ENCODE measurements around the gene PRR5L.

PRR5L gene

GRCh38 chr11:36436064-36436463 is 140.0 kb downstream of the PRR5L start:
- DNase-seq (ENCODE audit: low read depth): no peak

- DNase-seq (ENCODE audit: low read depth): no peak
These were observed 140.5 kb downstream of the PRR5L start for GRCh38 chr11:36436589-36436988.

- DNase-seq (ENCODE audit: low read depth): no peak
These were observed 141.3 kb downstream of the PRR5L start for GRCh38 chr11:36437413-36437812.

GRCh38 chr11:36438126-36438525 is 142.0 kb downstream of the PRR5L start:
- DNase-seq (ENCODE audit: low read depth): no peak

GRCh38 chr11:36441610-36442208 is 145.6 kb downstream of the PRR5L start:
- DNase-seq (ENCODE audit: low read depth): no peak

- DNase-seq (ENCODE audit: low read depth): no peak
These were observed 147.6 kb downstream of the PRR5L start for GRCh38 chr11:36443661-36444060.

- no peak for DNase-seq (ENCODE audit: low read depth)
These were observed 150.0 kb downstream of the PRR5L start for GRCh38 chr11:36446135-36446534.

GRCh38 chr11:36447514-36447913 is 151.4 kb downstream of the PRR5L start:
- DNase-seq (ENCODE audit: low read depth): no peak

- no peak for DNase-seq (ENCODE audit: low read depth)
These were observed 151.9 kb downstream of the PRR5L start for GRCh38 chr11:36447947-36448346.

GRCh38 chr11:36449561-36450096 is 153.5 kb downstream of the PRR5L start:
- no peak for DNase-seq (ENCODE audit: low read depth)

GRCh38 chr11:36450110-36450572 is 154.1 kb downstream of the PRR5L start:
- DNase-seq (ENCODE audit: low read depth): no peak

- no peak for DNase-seq (ENCODE audit: low read depth)
These were observed 155.0 kb downstream of the PRR5L start for GRCh38 chr11:36451045-36451444.

GRCh38 chr11:36451681-36452080 is 155.6 kb downstream of the PRR5L start:
- DNase-seq (ENCODE audit: low read depth): no peak

- DNase-seq (ENCODE audit: low read depth): no peak
These were observed 156.3 kb downstream of the PRR5L start for GRCh38 chr11:36452236-36452940.

- DNase-seq (ENCODE audit: low read depth): no peak
These were observed 156.9 kb downstream of the PRR5L start for GRCh38 chr11:36452961-36453360.

GRCh38 chr11:36453678-36454077 is 157.6 kb downstream of the PRR5L start:
- DNase-seq (ENCODE audit: low read depth): no peak

- no peak for DNase-seq (ENCODE audit: low read depth)
These were observed 158.5 kb downstream of the PRR5L start for GRCh38 chr11:36454551-36454940.

GRCh38 chr11:36454941-36455631 is 159.0 kb downstream of the PRR5L start:
- no peak for DNase-seq (ENCODE audit: low read depth)

GRCh38 chr11:36455658-36456111 is 159.6 kb downstream of the PRR5L start:
- DNase-seq (ENCODE audit: low read depth): no peak

GRCh38 chr11:36456156-36456555 is 160.1 kb downstream of the PRR5L start:
- no peak for DNase-seq (ENCODE audit: low read depth)

GRCh38 chr11:36458129-36458915 is 162.2 kb downstream of the PRR5L start:
- no peak for DNase-seq (ENCODE audit: low read depth)

- DNase-seq (ENCODE audit: low read depth): no peak
These were observed 163.0 kb downstream of the PRR5L start for GRCh38 chr11:36459046-36459445.

Measured in stimulated activated CD8-positive, alpha-beta memory T cell treated with anti-CD3 and anti-CD28 coated beads, Interleukin-12 subunit alpha, Interleukin-12 subunit beta, amount 100 ng/mL, for 1 hour (primary cell).